ENCODE data around the gene TMEM238. TPM values are rescaled to one million over a fixed set of nuclear protein-coding genes. Genes with fewer than 3 reads are reported as not detected.

TMEM238 gene
- total RNA-seq, 4 donors from 2014 or later = 0.83 to 2.3 TPM; not detected in 2

DNA sequence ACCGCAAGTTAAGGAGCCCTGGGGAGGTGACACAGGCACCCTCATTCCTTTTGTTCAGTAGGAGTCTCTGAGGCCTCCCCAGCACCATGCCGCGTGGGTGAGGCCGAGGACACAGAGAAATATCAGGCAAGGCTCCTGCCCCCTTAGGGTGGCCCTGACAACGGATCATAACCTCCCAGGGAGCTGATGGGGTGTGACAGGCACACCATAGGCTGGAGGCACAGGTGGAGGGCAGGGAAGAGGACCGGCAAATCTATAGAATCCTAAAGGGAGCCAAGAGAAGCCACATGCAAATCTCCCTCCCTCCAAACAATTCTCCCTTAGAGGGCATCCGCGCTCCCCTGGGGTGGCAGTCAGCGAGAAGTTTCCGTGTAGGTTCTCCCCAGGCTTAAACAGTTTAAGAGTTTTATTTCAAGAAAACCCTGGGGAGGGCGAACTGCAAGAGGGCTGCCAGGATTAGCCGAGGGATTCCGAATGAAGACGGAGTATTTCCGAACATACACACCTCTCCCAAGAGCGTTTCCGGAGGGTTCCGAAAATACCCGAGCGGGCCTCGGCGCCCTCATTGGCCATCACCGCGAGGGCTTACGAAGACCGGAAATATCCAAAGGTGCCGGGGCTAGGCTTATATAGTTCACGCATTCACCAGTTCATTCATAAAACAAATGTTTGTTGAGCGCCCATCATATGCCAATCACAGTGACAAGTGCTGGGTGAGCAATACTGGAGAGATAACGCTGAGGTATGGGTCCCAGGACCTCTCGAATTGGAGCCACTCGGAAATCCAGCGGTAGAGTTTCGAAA is 1.0 kb upstream of the TMEM238 start:
- TF ChIP-seq, protein P1, sequence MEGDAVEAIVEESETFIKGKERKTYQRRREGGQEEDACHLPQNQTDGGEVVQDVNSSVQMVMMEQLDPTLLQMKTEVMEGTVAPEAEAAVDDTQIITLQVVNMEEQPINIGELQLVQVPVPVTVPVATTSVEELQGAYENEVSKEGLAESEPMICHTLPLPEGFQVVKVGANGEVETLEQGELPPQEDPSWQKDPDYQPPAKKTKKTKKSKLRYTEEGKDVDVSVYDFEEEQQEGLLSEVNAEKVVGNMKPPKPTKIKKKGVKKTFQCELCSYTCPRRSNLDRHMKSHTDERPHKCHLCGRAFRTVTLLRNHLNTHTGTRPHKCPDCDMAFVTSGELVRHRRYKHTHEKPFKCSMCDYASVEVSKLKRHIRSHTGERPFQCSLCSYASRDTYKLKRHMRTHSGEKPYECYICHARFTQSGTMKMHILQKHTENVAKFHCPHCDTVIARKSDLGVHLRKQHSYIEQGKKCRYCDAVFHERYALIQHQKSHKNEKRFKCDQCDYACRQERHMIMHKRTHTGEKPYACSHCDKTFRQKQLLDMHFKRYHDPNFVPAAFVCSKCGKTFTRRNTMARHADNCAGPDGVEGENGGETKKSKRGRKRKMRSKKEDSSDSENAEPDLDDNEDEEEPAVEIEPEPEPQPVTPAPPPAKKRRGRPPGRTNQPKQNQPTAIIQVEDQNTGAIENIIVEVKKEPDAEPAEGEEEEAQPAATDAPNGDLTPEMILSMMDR (IDR thresholded peaks at IDR 0.05) = peak in 1 of 4 experiments; percentile 6
- TF ChIP-seq POLR2A (IDR thresholded peaks at IDR 0.05) = no peak
- Histone ChIP-seq H3K4me1 (peaks cover 17 to 30% of the 10 kb centered on the region in 2 donors), H3K4me3 (peak overlapping the region; percentile 70 to 86), H3K9me3 (no peaks in the 10 kb centered on the region), H3K27ac (peak overlapping the region; percentile 89 to 97), H3K27me3 (no peaks in the 10 kb centered on the region), H3K36me3 (no peaks in the 10 kb centered on the region)
- DNase-seq = peak; percentile 97 to 98
- intact Hi-C loops (cut with DNase I; ENCODE audit: low total_unique reads) = loop anchor here (5.0 kb wide), 1 partner anchor 83 kb away; no protein-coding TSS in a partner anchor

DNA sequence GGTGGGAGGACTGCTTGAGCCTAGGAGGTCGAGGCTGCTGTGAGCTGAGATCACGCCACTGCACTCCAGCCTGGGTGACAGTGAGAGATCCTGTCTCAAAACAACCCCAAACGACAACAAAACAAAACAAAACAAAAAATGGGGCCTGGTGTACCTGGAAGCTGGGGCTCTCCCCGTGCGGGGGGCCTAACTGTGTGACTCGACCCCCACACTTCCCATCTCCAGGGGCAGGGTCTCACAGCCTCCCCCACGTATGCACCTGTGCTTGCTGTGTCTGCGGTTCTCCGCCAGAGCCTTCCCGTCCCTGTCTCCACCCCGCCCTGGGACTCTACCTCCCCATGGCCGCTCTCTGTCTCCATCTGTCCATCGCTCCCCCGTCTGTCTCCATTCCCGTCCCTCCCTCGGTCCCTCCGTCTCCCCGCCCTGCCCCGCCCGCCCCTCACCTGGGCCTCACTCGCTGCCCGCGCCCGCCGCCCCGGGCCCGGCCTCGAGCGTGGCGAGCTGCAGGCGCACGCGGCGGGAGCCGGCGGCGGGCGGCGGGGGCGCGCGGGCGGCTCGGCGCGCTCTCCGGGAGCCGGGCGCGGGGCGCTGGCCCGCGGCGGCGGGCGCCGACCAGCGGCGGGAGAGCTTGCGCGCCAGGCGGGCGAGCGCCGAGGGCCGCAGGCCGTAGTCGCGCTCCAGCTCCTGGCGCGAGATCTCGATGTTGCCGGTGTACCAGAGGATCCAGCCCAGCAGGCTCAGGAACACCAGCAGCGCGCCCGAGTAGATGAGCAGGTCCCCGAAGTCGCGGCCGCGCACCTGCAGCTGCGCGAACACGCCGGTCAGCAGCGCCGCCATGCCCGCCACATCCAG is 587 bp downstream of the TMEM238 start:
- H3K27me3 ChIP-seq = no peaks in the 10 kb centered on the region
- intact Hi-C loops (cut with DNase I; ENCODE audit: low total_unique reads) = loop anchor here (5.0 kb wide), 1 partner anchor 81 kb away; no protein-coding TSS in a partner anchor
- H3K9me3 ChIP-seq = no peaks in the 10 kb centered on the region
- TF ChIP-seq POLR2A (IDR thresholded peaks at IDR 0.05) = peak in 1 of 2 donors; percentile 36
- TF ChIP-seq, protein P1 (IDR thresholded peaks at IDR 0.05) = peak in 3 of 4 experiments; percentile 38 to 55 (median 48)
- peaks cover 17 to 27% of the 10 kb centered on the region in 2 donors for H3K4me1 ChIP-seq
- peak overlapping the region; percentile 89 to 97 for H3K27ac ChIP-seq
- H3K4me3 ChIP-seq = peak overlapping the region; percentile 6 to 43
- DNase-seq = peak; percentile 47 to 55
- no peaks in the 10 kb centered on the region for H3K36me3 ChIP-seq

DNA sequence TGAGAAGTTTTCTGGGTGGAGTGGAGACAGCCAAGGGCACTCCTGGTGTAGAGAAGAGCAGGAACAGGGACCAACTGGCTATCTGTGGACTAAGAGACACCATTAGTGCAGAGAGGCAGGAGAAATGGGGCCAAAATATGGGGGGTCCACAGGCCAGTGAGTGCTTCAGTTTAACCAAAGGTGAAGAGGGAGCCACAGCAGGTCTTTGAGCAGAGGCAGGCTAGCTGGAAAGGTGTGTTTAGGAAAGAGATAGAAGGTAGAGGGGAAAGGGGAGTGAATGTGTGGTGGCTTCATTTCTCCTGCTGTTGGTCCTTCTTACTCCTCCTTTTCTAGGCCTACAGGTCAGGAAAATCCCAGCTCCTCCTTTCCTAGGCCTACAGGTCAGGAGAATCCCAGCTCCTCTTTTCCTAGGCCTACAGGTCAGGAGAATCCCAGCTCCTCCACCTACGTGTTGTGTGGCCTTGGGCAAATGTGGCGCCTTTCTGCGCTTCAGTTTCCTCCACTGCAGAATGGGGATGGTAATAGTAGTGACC is 1.5 kb downstream of the TMEM238 start:
- no peaks in the 10 kb centered on the region for H3K27me3 ChIP-seq
- no peak for DNase-seq
- no peaks in the 10 kb centered on the region for H3K36me3 ChIP-seq
- intact Hi-C loops (cut with DNase I; ENCODE audit: low total_unique reads) = loop anchor here (5.0 kb wide), 1 partner anchor 80 kb away; no protein-coding TSS in a partner anchor
- peaks cover 15 to 19% of the 10 kb centered on the region in 2 donors for H3K4me1 ChIP-seq
- TF ChIP-seq, protein P1 (IDR thresholded peaks at IDR 0.05) = no peak
- TF ChIP-seq POLR2A (IDR thresholded peaks at IDR 0.05) = no peak
- H3K27ac ChIP-seq = no peak overlapping the region
- no peak overlapping the region for H3K4me3 ChIP-seq
- H3K9me3 ChIP-seq = no peaks in the 10 kb centered on the region

DNA sequence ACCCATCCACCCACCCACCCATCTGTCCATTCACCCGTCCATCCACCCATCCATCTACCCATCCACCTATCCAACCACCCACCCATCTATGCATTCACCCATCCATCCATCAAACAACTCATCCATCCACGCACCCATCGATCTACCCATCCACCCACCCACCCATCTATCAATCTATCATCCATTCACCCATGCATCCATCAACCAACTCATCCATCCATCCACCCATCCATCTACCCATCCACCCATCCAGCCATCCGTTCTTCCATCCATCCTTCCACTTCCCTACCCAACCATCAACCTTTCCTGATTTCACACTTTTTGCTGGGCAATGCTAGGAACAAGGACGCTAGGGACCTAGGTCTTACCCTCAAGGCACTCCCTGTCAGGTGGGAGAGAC is 2.1 kb downstream of the TMEM238 start:
- intact Hi-C loops (cut with DNase I; ENCODE audit: low total_unique reads) = loop anchor here (5.0 kb wide), 1 partner anchor 80 kb away; no protein-coding TSS in a partner anchor
- TF ChIP-seq POLR2A (IDR thresholded peaks at IDR 0.05) = no peak
- TF ChIP-seq, protein P1 (IDR thresholded peaks at IDR 0.05) = no peak
- DNase-seq = no peak
- Histone ChIP-seq H3K36me3 (no peaks in the 10 kb centered on the region), H3K27ac (no peak overlapping the region), H3K4me1 (peaks cover 9 to 15% of the 10 kb centered on the region in 2 donors), H3K9me3 (no peaks in the 10 kb centered on the region), H3K27me3 (no peaks in the 10 kb centered on the region), H3K4me3 (no peak overlapping the region)
